Thyroid gland (tissue), 4 donors: ENCODE measurements around the gene MB21D2. TPM values are rescaled to one million over a fixed set of nuclear protein-coding genes. Genes with fewer than 3 reads are reported as not detected.

Source experiments
- DNase-seq, 2 donors: peaks; one replicate each; pipeline ENCODE4 v3.0.0-alpha.2; 2019
- H3K27ac ChIP-seq, 3 donors: fragments of 200-600 bp; sonication (generic); 1 replicate in 2 of 3; 2 replicates in 1 of 3; pipeline ENCODE4 v1.5.1; 2016 to 2019; ENCODE audit warnings: mild to moderate bottlenecking in 1 of 3, moderate library complexity in 1 of 3
- H3K27me3 ChIP-seq: fragments of 200-600 bp; sonication (generic); one replicate; pipeline ENCODE4 v1.5.1; 2019
- H3K36me3 ChIP-seq, 2 donors: fragments of 200-600 bp; sonication (generic); one replicate each; pipeline ENCODE4 v1.5.1; 2016 to 2019
- H3K4me1 ChIP-seq, 2 donors: fragments of 200-600 bp; sonication (generic); one replicate each; pipeline ENCODE4 v1.5.1; 2017 to 2019
- H3K4me3 ChIP-seq, 3 donors: fragments of 200-600 bp; sonication (generic); replicated peaks in 1 of 3; 1 replicate in 2 of 3; 2 replicates in 1 of 3; pipeline ENCODE4 v1.5.1; 2016; ENCODE audit warnings: mild to moderate bottlenecking in 1 of 3
- H3K9me3 ChIP-seq: fragments of 200-600 bp; sonication (generic); one replicate; pipeline ENCODE4 v1.5.1; 2017
- CTCF ChIP-seq, 6 experiments: fragments of 200-600 bp in 3 of 6; fragments of 450-650 bp in 3 of 6; sonication (generic) in 3 of 6; IDR thresholded peaks; one replicate each; pipeline ENCODE4 v1.5.1; 2016 to 2019; ENCODE audit warnings: antibody characterized with exemption in 6 of 6, mild to moderate bottlenecking in 2 of 6, inconsistent platforms in 1 of 6, moderate library complexity in 1 of 6
- POLR2A ChIP-seq, 2 donors: fragments of 450-650 bp; IDR thresholded peaks; one replicate each; pipeline ENCODE4 v1.6.1; 2017; ENCODE audit warnings: antibody characterized with exemption in 2 of 2, mild to moderate bottlenecking in 2 of 2, moderate library complexity in 1 of 2
- WGBS, 2 donors: methylation state at CpG; one replicate each; pipeline ENCODE4 v1.1.5; 2017; 5-methylcytosine and 5-hydroxymethylcytosine counted together
- intact Hi-C: fragments of 100-400 bp; cut with DNase I; formaldehyde crosslinking; loops from one replicate; pipeline ENCODE4 v1.15.1; 2023
- total RNA-seq, 4 donors: library from RNA; depleted of rRNA; stranded (reverse); fragments of >200 nt; gene quantifications; one replicate each; pipeline ENCODE4 v1.2.3, GENCODE V29; 2016

MB21D2 gene
- total RNA-seq, 4 donors from 2014 or later, result 3.4 to 5.2 (median 3.9) TPM

GRCh38 chr3:192897005-192897404 is 20.7 kb downstream of the MB21D2 start:
- DNase-seq, result no peak
- intact Hi-C loops, result no loop called here
- Histone ChIP-seq H3K27ac (no peak overlapping the region), H3K27me3 (no peaks in the 10 kb centered on the region), H3K9me3 (no peaks in the 10 kb centered on the region), H3K36me3 (no peaks in the 10 kb centered on the region), H3K4me3 (no peak overlapping the region), H3K4me1 (no peaks in the 10 kb centered on the region)
- TF ChIP-seq POLR2A (IDR thresholded peaks at IDR 0.05) (no peak), CTCF (IDR thresholded peaks at IDR 0.05) (no peak)
- 82 to 86% methylated on average over 5 of the region's 5 CpGs for WGBS, 2 donors

GRCh38 chr3:192896208-192896607 is 21.4 kb downstream of the MB21D2 start:
- Histone ChIP-seq H3K9me3 (no peaks in the 10 kb centered on the region), H3K4me1 (no peaks in the 10 kb centered on the region), H3K27me3 (no peaks in the 10 kb centered on the region), H3K27ac (no peak overlapping the region), H3K4me3 (no peak overlapping the region), H3K36me3 (no peaks in the 10 kb centered on the region)
- WGBS, 2 donors, result 94% methylated on average over 5 of the region's 5 CpGs
- no peak for TF ChIP-seq CTCF (IDR thresholded peaks at IDR 0.05)
- no peak for TF ChIP-seq POLR2A (IDR thresholded peaks at IDR 0.05)
- intact Hi-C loops, result no loop called here
- no peak for DNase-seq

GRCh38 chr3:192894676-192895075 is 23.0 kb downstream of the MB21D2 start:
- 60 to 61% methylated on average over 5 of the region's 5 CpGs for WGBS, 2 donors
- H3K27me3 ChIP-seq, result no peaks in the 10 kb centered on the region
- no peak overlapping the region for H3K27ac ChIP-seq
- no peaks in the 10 kb centered on the region for H3K9me3 ChIP-seq
- peaks cover under 1 to 4% of the 10 kb centered on the region in 2 donors for H3K4me1 ChIP-seq
- H3K36me3 ChIP-seq, result no peaks in the 10 kb centered on the region
- H3K4me3 ChIP-seq, result no peak overlapping the region
- no peak for DNase-seq
- intact Hi-C loops, result no loop called here
- TF ChIP-seq POLR2A (IDR thresholded peaks at IDR 0.05) (no peak), CTCF (IDR thresholded peaks at IDR 0.05) (no peak)

- intact Hi-C loops, result no loop called here
- Histone ChIP-seq H3K27ac (no peak overlapping the region), H3K4me1 (peaks cover 6 to 15% of the 10 kb centered on the region in 2 donors), H3K4me3 (no peak overlapping the region), H3K36me3 (no peaks in the 10 kb centered on the region), H3K9me3 (no peaks in the 10 kb centered on the region), H3K27me3 (no peaks in the 10 kb centered on the region)
- no peak for TF ChIP-seq POLR2A (IDR thresholded peaks at IDR 0.05)
- TF ChIP-seq CTCF (IDR thresholded peaks at IDR 0.05), result no peak
- 75 to 81% methylated on average over 13 of the region's 13 CpGs for WGBS, 2 donors
- DNase-seq, result no peak
Observed at GRCh38 chr3:192892981-192893700, 24.5 kb downstream of the MB21D2 start.
